OCI-LY7 (cell line): ENCODE data around the gene FLACC1. TPM values are rescaled to one million over a fixed set of nuclear protein-coding genes. Genes with fewer than 3 reads are reported as not detected.

ENCODE experiments used
- BruUV-seq: library from RNA; stranded (reverse); fragments of 400-500 nt; replicated peaks from 2 replicates; lab custom pipeline; 2021; lab: Mats Ljungman, UMichigan
- CTCF ChIA-PET: fragments of 300-600 bp; sonication (Branson Sonifier 250); formaldehyde crosslinking; loops from one replicate; lab custom pipeline; 2022; ENCODE audit warnings: antibody characterized with exemption; ENCODE audit not compliant: unreplicated experiment; lab: Charles Lee
- POLR2A ChIA-PET: fragments of 300-600 bp; sonication (Branson Sonifier 250); formaldehyde crosslinking; loops from one replicate; lab custom pipeline; 2022; ENCODE audit warnings: antibody characterized with exemption; lab: Charles Lee
- DNase-seq: peaks from one replicate; pipeline ENCODE4 v3.0.0-alpha.2; 2015; ENCODE audit warnings: low spot score
- H2AFZ ChIP-seq: fragments of 200-600 bp; sonication (generic), shearing (Covaris generic); 2 replicates; pipeline ENCODE4 v1.6.1; 2014; ENCODE audit warnings: mild to moderate bottlenecking, antibody characterized with exemption, low read length, moderate library complexity
- H3K27ac ChIP-seq: fragments of 200-600 bp; sonication (generic); 2 replicates; pipeline ENCODE4 v1.5.1; 2014; ENCODE audit warnings: mixed run types, low read depth, mild to moderate bottlenecking, moderate library complexity, low read length, inconsistent platforms; ENCODE audit not compliant: poor library complexity, severe bottlenecking
- H3K36me3 ChIP-seq: fragments of 200-600 bp; sonication (generic); 2 replicates; pipeline ENCODE4 v1.6.1; 2014; ENCODE audit warnings: mild to moderate bottlenecking, antibody characterized with exemption, low read length, moderate library complexity, mixed read lengths; ENCODE audit not compliant: insufficient read depth
- H3K4me1 ChIP-seq: fragments of 200-600 bp; sonication (generic); 2 replicates; pipeline ENCODE4 v1.5.1; 2014; ENCODE audit warnings: mild to moderate bottlenecking, low read length; ENCODE audit not compliant: insufficient read depth, poor library complexity, severe bottlenecking
- H3K4me2 ChIP-seq: fragments of 200-600 bp; sonication (generic); 2 replicates; pipeline ENCODE4 v1.6.1; 2014; ENCODE audit warnings: mild to moderate bottlenecking, low read length
- H3K4me3 ChIP-seq: fragments of 200-600 bp; sonication (generic); 2 replicates; pipeline ENCODE4 v1.5.1; 2014; ENCODE audit warnings: mild to moderate bottlenecking, low read depth, low read length; ENCODE audit not compliant: poor library complexity, severe bottlenecking
- H3K79me2 ChIP-seq: fragments of 200-600 bp; sonication (generic); 2 replicates; pipeline ENCODE4 v1.6.1; 2016; ENCODE audit warnings: low read depth, mild to moderate bottlenecking, low read length, moderate library complexity, mixed read lengths; ENCODE audit not compliant: insufficient read depth
- H3K9me2 ChIP-seq: fragments of 200-600 bp; sonication (generic); 2 replicates; pipeline ENCODE4 v1.6.1; 2016; ENCODE audit warnings: mild to moderate bottlenecking, low read length, mixed read lengths; ENCODE audit not compliant: insufficient read depth
- H3K9me3 ChIP-seq: fragments of 200-600 bp; sonication (generic); 2 replicates; pipeline ENCODE4 v1.6.1; 2014; ENCODE audit warnings: mild to moderate bottlenecking, mixed run types, low read length, mixed read lengths
- H4K20me1 ChIP-seq: fragments of 200-600 bp; sonication (generic); 2 replicates; pipeline ENCODE4 v1.6.1; 2014; ENCODE audit warnings: mild to moderate bottlenecking, antibody characterized with exemption, low read length, moderate library complexity, mixed read lengths; ENCODE audit not compliant: insufficient read depth
- EZH2phosphoT487 ChIP-seq: fragments of 200-600 bp; sonication (generic); IDR thresholded peaks from 2 replicates; pipeline ENCODE4 v1.6.1; 2018; ENCODE audit warnings: low read depth, borderline replicate concordance, mild to moderate bottlenecking, mixed run types, antibody characterized with exemption, low read length, moderate library complexity, mixed read lengths
- intact Hi-C: fragments of 100-400 bp; cut with micrococcal nuclease; formaldehyde crosslinking; loops from one replicate; pipeline ENCODE4 v1.10.0; 2022; ENCODE audit not compliant: unreplicated experiment
- total RNA-seq, 2 experiments: library from RNA; depleted of rRNA in 1 of 2; stranded (reverse); fragments of >200 nt in 1 of 2; shearing (Covaris generic) in 1 of 2; gene quantifications; 2 replicates each; pipeline ENCODE4 v1.2.3, GENCODE V29; 2014 to 2022
- TF ChIP-seq, protein P1 (sequence below): fragments of 200-600 bp; sonication (generic); conservative IDR thresholded peaks from 2 replicates; pipeline ENCODE4 v1.5.1; 2014; ENCODE audit warnings: mild to moderate bottlenecking, antibody characterized with exemption, low read length, moderate library complexity, mixed read lengths

The FLACC1 gene
- total RNA-seq, 2 experiments from 2014 or later, result 1.2 TPM; not detected in 1

- Histone ChIP-seq H3K79me2 (peaks cover 7% of the 10 kb centered on the region; the same call in 1 of the 2 replicates), H3K4me1 (peaks cover 20% of the 10 kb centered on the region), H3K4me2 (no peak overlapping the region), H2AFZ (no peak overlapping the region), H3K9me3 (no peaks in the 10 kb centered on the region), H3K27ac (no peak overlapping the region), H3K4me3 (no peak overlapping the region), H4K20me1 (no peaks in the 10 kb centered on the region), H3K36me3 (peaks cover 22% of the 10 kb centered on the region), H3K9me2 (no peaks in the 10 kb centered on the region)
- TF ChIP-seq EZH2phosphoT487, result no peak
- TF ChIP-seq, protein P1, sequence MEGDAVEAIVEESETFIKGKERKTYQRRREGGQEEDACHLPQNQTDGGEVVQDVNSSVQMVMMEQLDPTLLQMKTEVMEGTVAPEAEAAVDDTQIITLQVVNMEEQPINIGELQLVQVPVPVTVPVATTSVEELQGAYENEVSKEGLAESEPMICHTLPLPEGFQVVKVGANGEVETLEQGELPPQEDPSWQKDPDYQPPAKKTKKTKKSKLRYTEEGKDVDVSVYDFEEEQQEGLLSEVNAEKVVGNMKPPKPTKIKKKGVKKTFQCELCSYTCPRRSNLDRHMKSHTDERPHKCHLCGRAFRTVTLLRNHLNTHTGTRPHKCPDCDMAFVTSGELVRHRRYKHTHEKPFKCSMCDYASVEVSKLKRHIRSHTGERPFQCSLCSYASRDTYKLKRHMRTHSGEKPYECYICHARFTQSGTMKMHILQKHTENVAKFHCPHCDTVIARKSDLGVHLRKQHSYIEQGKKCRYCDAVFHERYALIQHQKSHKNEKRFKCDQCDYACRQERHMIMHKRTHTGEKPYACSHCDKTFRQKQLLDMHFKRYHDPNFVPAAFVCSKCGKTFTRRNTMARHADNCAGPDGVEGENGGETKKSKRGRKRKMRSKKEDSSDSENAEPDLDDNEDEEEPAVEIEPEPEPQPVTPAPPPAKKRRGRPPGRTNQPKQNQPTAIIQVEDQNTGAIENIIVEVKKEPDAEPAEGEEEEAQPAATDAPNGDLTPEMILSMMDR, result no peak
- POLR2A ChIA-PET, result interaction anchor here (0.7 kb wide), 1 partner anchor 193 kb away, joined by 3 read pairs; no protein-coding TSS in a partner anchor
- no peak for DNase-seq
- BruUV-seq, result no TSS peak
- intact Hi-C loops, result no loop called here
- CTCF ChIA-PET, result interaction anchor here (0.7 to 1.7 kb wide), 2 partner anchors 9 to 23 kb away, joined by 3 to 5 read pairs; no protein-coding TSS in a partner anchor
Observed at GRCh38 chr2:201254081-201254730, 102.9 kb downstream of the FLACC1 start.

DNA sequence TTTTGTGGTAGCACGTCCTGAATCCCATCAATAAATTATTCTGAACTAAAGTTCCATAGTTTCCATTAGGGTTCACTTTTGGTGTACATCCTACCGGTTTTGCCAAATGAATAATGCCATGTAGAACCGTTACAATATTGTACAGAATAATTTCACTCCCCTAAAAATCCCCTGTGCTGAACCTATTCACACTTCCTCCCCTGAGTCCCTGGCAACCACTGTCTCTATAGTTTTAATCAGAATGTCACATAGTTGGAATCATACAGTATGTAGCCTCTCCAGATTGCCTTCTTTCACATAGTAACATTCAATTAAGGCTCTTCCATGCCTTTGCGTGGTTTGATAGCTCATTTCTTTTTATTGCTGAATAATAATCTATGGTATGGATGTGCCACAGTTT, 106.4 kb downstream of the FLACC1 start:
- no peak for DNase-seq
- Histone ChIP-seq H3K36me3 (peaks cover 23% of the 10 kb centered on the region), H3K4me2 (no peak overlapping the region), H3K9me3 (no peaks in the 10 kb centered on the region), H3K27ac (no peak overlapping the region), H4K20me1 (no peaks in the 10 kb centered on the region), H2AFZ (no peak overlapping the region), H3K79me2 (no peaks in the 10 kb centered on the region), H3K4me1 (no peaks in the 10 kb centered on the region), H3K9me2 (no peaks in the 10 kb centered on the region), H3K4me3 (no peak overlapping the region)
- TF ChIP-seq, protein P1, result no peak
- no peak for TF ChIP-seq EZH2phosphoT487
- ChIA-PET POLR2A (no interaction called here), CTCF (no interaction called here)
- no TSS peak for BruUV-seq
- intact Hi-C loops, result no loop called here

DNA sequence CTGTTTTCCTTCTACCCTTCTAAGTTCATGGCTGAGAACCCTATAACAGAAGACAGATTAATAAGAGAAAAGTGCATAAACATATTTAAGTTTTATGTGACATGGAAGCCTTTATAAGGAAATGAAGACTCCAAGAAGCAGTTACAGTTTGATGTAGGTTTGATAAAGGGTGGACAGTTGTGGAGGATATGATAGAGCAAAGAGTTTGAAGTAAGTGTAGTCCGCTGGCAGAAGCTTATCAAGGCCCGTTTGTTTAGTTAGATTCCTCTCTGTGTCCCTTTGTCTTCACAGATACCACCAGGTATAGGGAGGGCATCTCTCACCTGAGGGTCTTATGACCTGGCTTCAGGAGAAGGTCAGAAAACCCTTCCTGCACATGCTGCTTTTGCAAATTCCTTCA, 107.3 kb downstream of the FLACC1 start:
- H3K4me1 ChIP-seq, result no peaks in the 10 kb centered on the region
- H3K9me2 ChIP-seq, result no peaks in the 10 kb centered on the region
- TF ChIP-seq EZH2phosphoT487, result no peak
- TF ChIP-seq, protein P1, result no peak
- no peak overlapping the region for H2AFZ ChIP-seq
- H3K36me3 ChIP-seq, result peaks cover 23% of the 10 kb centered on the region
- ChIA-PET CTCF (no interaction called here), POLR2A (no interaction called here)
- H4K20me1 ChIP-seq, result no peaks in the 10 kb centered on the region
- intact Hi-C loops, result no loop called here
- H3K27ac ChIP-seq, result no peak overlapping the region
- DNase-seq, result no peak
- H3K9me3 ChIP-seq, result no peaks in the 10 kb centered on the region
- no TSS peak for BruUV-seq
- H3K4me2 ChIP-seq, result no peak overlapping the region
- no peaks in the 10 kb centered on the region for H3K79me2 ChIP-seq
- H3K4me3 ChIP-seq, result no peak overlapping the region
